ENCODE data around the gene BANF1. TPM values are rescaled to one million over a fixed set of nuclear protein-coding genes. Genes with fewer than 3 reads are reported as not detected.
"Not testable (repeated sequence)": the region's sequence is repeated elsewhere in the genome, so short reads cannot be mapped to it uniquely, and the experiment has no call there.

Gene BANF1
- polyA plus RNA-seq, 1 donor = 218 TPM

GRCh38 chr11:65978391-65979238 is 23.7 kb upstream of the BANF1 start:
- DNase-seq (ENCODE audit: low read depth) = no peak

GRCh38 chr11:65979261-65979759 is 23.0 kb upstream of the BANF1 start:
- DNase-seq (ENCODE audit: low read depth) = no peak

GRCh38 chr11:65981101-65981740 is 21.1 kb upstream of the BANF1 start:
- no peak for DNase-seq (ENCODE audit: low read depth)

- no peak for DNase-seq (ENCODE audit: low read depth)
Observed at GRCh38 chr11:65981972-65982823, 20.1 kb upstream of the BANF1 start.

- no peak for DNase-seq (ENCODE audit: low read depth)
Observed at GRCh38 chr11:65982824-65983588, 19.3 kb upstream of the BANF1 start.

- no peak for DNase-seq (ENCODE audit: low read depth)
Observed at GRCh38 chr11:65983589-65983987, 18.7 kb upstream of the BANF1 start.

- no peak for DNase-seq (ENCODE audit: low read depth)
Observed at GRCh38 chr11:65987336-65987735, 15.0 kb upstream of the BANF1 start.

GRCh38 chr11:65988791-65989592 is 13.3 kb upstream of the BANF1 start:
- DNase-seq (ENCODE audit: low read depth) = peak; percentile 93

GRCh38 chr11:65992056-65992455 is 10.2 kb upstream of the BANF1 start:
- DNase-seq (ENCODE audit: low read depth) = no peak

- DNase-seq (ENCODE audit: low read depth) = no peak
Observed at GRCh38 chr11:65997286-65997685, 5.0 kb upstream of the BANF1 start.

- no peak for DNase-seq (ENCODE audit: low read depth)
Observed at GRCh38 chr11:66002648-66003225, 434 bp downstream of the BANF1 start.

GRCh38 chr11:66003291-66003690 is 988 bp downstream of the BANF1 start:
- no peak for DNase-seq (ENCODE audit: low read depth)

GRCh38 chr11:66004186-66004585 is 1.9 kb downstream of the BANF1 start:
- DNase-seq (ENCODE audit: low read depth) = no peak

- no peak for DNase-seq (ENCODE audit: low read depth)
Observed at GRCh38 chr11:66006134-66006890, 4.0 kb downstream of the BANF1 start.

- DNase-seq (ENCODE audit: low read depth) = no peak
Observed at GRCh38 chr11:66006891-66007176, 4.5 kb downstream of the BANF1 start.

- no peak for DNase-seq (ENCODE audit: low read depth)
Observed at GRCh38 chr11:66007201-66007634, 4.9 kb downstream of the BANF1 start.

GRCh38 chr11:66008095-66008467 is 5.8 kb downstream of the BANF1 start:
- DNase-seq (ENCODE audit: low read depth) = no peak

- DNase-seq (ENCODE audit: low read depth) = no peak
Observed at GRCh38 chr11:66008468-66009101, 6.3 kb downstream of the BANF1 start.

GRCh38 chr11:66010036-66010435 is 7.7 kb downstream of the BANF1 start:
- not testable (repeated sequence) for DNase-seq (ENCODE audit: low read depth)
